K562 (cell line): ENCODE data around the gene COL24A1. TPM values are rescaled to one million over a fixed set of nuclear protein-coding genes. Genes with fewer than 3 reads are reported as not detected.

Experiments used
- NFIC ChIP-seq: fragments of 450-650 bp; IDR thresholded peaks from 2 replicates; pipeline ENCODE4 v1.6.1; 2017; ENCODE audit warnings: mild to moderate bottlenecking, inconsistent platforms
- PYGO2 ChIP-seq: fragments of 450-650 bp; IDR thresholded peaks from 2 replicates; pipeline ENCODE4 v1.6.1; 2016; ENCODE audit warnings: mild to moderate bottlenecking, missing genetic modification characterization, moderate library complexity, missing compliant biosample characterization
- REST ChIP-seq, 2 experiments: fragments of 450-650 bp; formaldehyde crosslinking in 1 of 2; IDR thresholded peaks; 2 replicates each; pipeline versions ENCODE4 v1.4.0 to v1.6.1; 2014 to 2020; ENCODE audit warnings: mild to moderate bottlenecking in 2 of 2, borderline replicate concordance in 1 of 2, low read depth in 1 of 2
- SNIP1 ChIP-seq: fragments of 450-650 bp; IDR thresholded peaks from 2 replicates; pipeline ENCODE4 v1.7.1; 2017; ENCODE audit warnings: low read depth, mild to moderate bottlenecking
- TEAD1 ChIP-seq, 2 experiments: fragments of 450-650 bp in 1 of 2; sonication (generic) in 1 of 2; formaldehyde crosslinking; IDR thresholded peaks; 2 replicates each; pipeline versions ENCODE4 v1.4.0 to v1.8.0; 2020 to 2022; ENCODE audit warnings: mild to moderate bottlenecking in 2 of 2, missing genetic modification reagents in 1 of 2
- ZFX ChIP-seq: sonication (generic); formaldehyde crosslinking; IDR thresholded peaks from 2 replicates; pipeline ENCODE4 v1.8.0; 2022; ENCODE audit warnings: mild to moderate bottlenecking, missing genetic modification reagents, moderate library complexity
- ZNF696 ChIP-seq: fragments of 250-450 bp; sonication (Bioruptor Pico); conservative IDR thresholded peaks from 2 replicates; pipeline ENCODE4 v1.4.0; 2020; ENCODE audit warnings: mild to moderate bottlenecking, moderate library complexity
- polyA plus RNA-seq, 8 experiments: library from polyadenylated mRNA; depleted of rRNA in 4 of 8; stranded (reverse) in 5 of 8; unstranded in 3 of 8; fragments of >200 nt; fragmentation: Nextera tagmentation in 2 of 8; fragmentation: Illumina TruSeq in 1 of 8; extraction: Ambion mirVana in 2 of 8; extraction: Trizol in 1 of 8; gene quantifications; 2 replicates each; pipeline versions ENCODE4 v1.2.1 to v1.2.3, GENCODE V29; 2011 to 2014; ENCODE audit warnings: inconsistent platforms in 1 of 8, missing spikeins in 1 of 8
- total RNA-seq, 7 experiments: library from RNA; depleted of rRNA in 6 of 7; stranded (reverse); fragments of >200 nt in 6 of 7; fragmentation: Illumina TruSeq in 2 of 7; extraction: Trizol in 2 of 7; gene quantifications; 2 replicates each; pipeline versions ENCODE4 v1.2.1 to v1.2.3, GENCODE V29; 2011 to 2021; ENCODE audit warnings: low replicate concordance in 1 of 7

Gene COL24A1
- total and polyA plus RNA-seq, 9 of the 15 experiments (the other 6 are each of a cell fraction or from before 2014, with no cell fraction given), result 0.01 to 0.06 (median 0.03) TPM; not detected in 2

- TF ChIP-seq REST (IDR thresholded peaks at IDR 0.05; ENCODE audit: borderline replicate concordance) (no peak), REST (CRISPR knock-in tag; IDR thresholded peaks at IDR 0.05; ENCODE audit: low read depth) (no peak), SNIP1 (no peak), ZFX (CRISPR knock-in tag) (no peak), ZNF696 (CRISPR knock-in tag) (no peak), NFIC (no peak), TEAD1 (CRISPR knock-in tag; IDR thresholded peaks at IDR 0.05) (no peak), PYGO2 (no peak)
Observed at GRCh38 chr1:86183810-86184209, 27.2 kb upstream of the COL24A1 start (continued).
